H9 (cell line): ENCODE data around the gene FHIT. TPM values are rescaled to one million over a fixed set of nuclear protein-coding genes. Genes with fewer than 3 reads are reported as not detected.

Experiments
- DNase-seq: peaks from one replicate; pipeline ENCODE4 v3.0.0-alpha.2; 2017
- H2AFZ ChIP-seq: one replicate; pipeline ENCODE4 v1.6.1; 2013; ENCODE audit warnings: mild to moderate bottlenecking, low read length, control low read depth, moderate library complexity
- H2AK5ac ChIP-seq: 2 replicates; pipeline ENCODE4 v1.6.1; 2013; ENCODE audit warnings: low read length, control low read depth, mixed read lengths; ENCODE audit not compliant: insufficient read length
- H2BK120ac ChIP-seq: one replicate; pipeline ENCODE4 v1.6.1; 2013; ENCODE audit warnings: low read depth, mild to moderate bottlenecking, low read length, control low read depth, inconsistent platforms; ENCODE audit not compliant: poor library complexity, severe bottlenecking
- H2BK12ac ChIP-seq: 2 replicates; pipeline ENCODE4 v1.6.1; 2013; ENCODE audit warnings: low read length, control low read depth, mixed read lengths, low read depth; ENCODE audit not compliant: insufficient read length
- H2BK15ac ChIP-seq: 2 replicates; pipeline ENCODE4 v1.6.1; 2013; ENCODE audit warnings: low read depth, low read length, control low read depth
- H2BK20ac ChIP-seq: one replicate; pipeline ENCODE4 v1.6.1; 2013; ENCODE audit warnings: low read depth, mild to moderate bottlenecking, low read length, control low read depth, inconsistent platforms; ENCODE audit not compliant: poor library complexity, severe bottlenecking
- H2BK5ac ChIP-seq: 2 replicates; pipeline ENCODE4 v1.6.1; 2013; ENCODE audit warnings: low read length, control low read depth, mixed read lengths; ENCODE audit not compliant: insufficient read length
- H3K14ac ChIP-seq: 2 replicates; pipeline ENCODE4 v1.6.1; 2013; ENCODE audit warnings: low read length, control low read depth; ENCODE audit not compliant: insufficient read depth
- H3K18ac ChIP-seq: 2 replicates; pipeline ENCODE4 v1.6.1; 2013; ENCODE audit warnings: low read depth, mild to moderate bottlenecking, mixed read lengths, low read length, control low read depth; ENCODE audit not compliant: insufficient read length
- H3K23ac ChIP-seq: 2 replicates; pipeline ENCODE4 v1.6.1; 2013; ENCODE audit warnings: low read length, control low read depth, mixed read lengths, low read depth; ENCODE audit not compliant: insufficient read length
- H3K23me2 ChIP-seq: 2 replicates; pipeline ENCODE4 v1.6.1; 2013; ENCODE audit warnings: low read depth, mild to moderate bottlenecking, mixed read lengths, low read length, control low read depth; ENCODE audit not compliant: insufficient read length, poor library complexity, severe bottlenecking
- H3K27ac ChIP-seq: 2 replicates; pipeline ENCODE4 v1.5.1; 2013; ENCODE audit warnings: low read length, control low read depth, mixed read lengths, low read depth; ENCODE audit not compliant: insufficient read length
- H3K27me3 ChIP-seq: 2 replicates; pipeline ENCODE4 v1.6.1; 2013; ENCODE audit warnings: low read length, control low read depth, inconsistent platforms; ENCODE audit not compliant: insufficient read depth
- H3K4ac ChIP-seq: 2 replicates; pipeline ENCODE4 v1.6.1; 2013; ENCODE audit warnings: low read depth, mild to moderate bottlenecking, control low read depth, inconsistent platforms, low read length, moderate library complexity
- H3K4me1 ChIP-seq: 2 replicates; pipeline ENCODE4 v1.6.1; 2013; ENCODE audit warnings: low read length, control low read depth, inconsistent platforms; ENCODE audit not compliant: insufficient read depth
- H3K4me2 ChIP-seq: 2 replicates; pipeline ENCODE4 v1.6.1; 2013; ENCODE audit warnings: low read length, control low read depth, mixed read lengths; ENCODE audit not compliant: insufficient read length, insufficient read depth
- H3K56ac ChIP-seq: 2 replicates; pipeline ENCODE4 v1.6.1; 2013; ENCODE audit warnings: low read depth, mild to moderate bottlenecking, mixed read lengths, low read length, control low read depth; ENCODE audit not compliant: insufficient read length
- H3K79me1 ChIP-seq: 2 replicates; pipeline ENCODE4 v1.6.1; 2013; ENCODE audit warnings: low read depth, mild to moderate bottlenecking, moderate library complexity, low read length, control low read depth, inconsistent platforms; ENCODE audit not compliant: insufficient read depth, poor library complexity, severe bottlenecking
- H3K79me2 ChIP-seq: 2 replicates; pipeline ENCODE4 v1.6.1; 2013; ENCODE audit warnings: low read length, control low read depth, inconsistent platforms; ENCODE audit not compliant: insufficient read depth
- H3K9ac ChIP-seq: 2 replicates; pipeline ENCODE4 v1.6.1; 2013; ENCODE audit warnings: low read length, control low read depth, mixed read lengths; ENCODE audit not compliant: insufficient read length; ENCODE audit errors: extremely low read depth
- H3K9me3 ChIP-seq: one replicate; pipeline ENCODE4 v1.6.1; 2013; ENCODE audit warnings: low read depth, low read length, inconsistent platforms; ENCODE audit not compliant: control insufficient read depth
- H3T11ph ChIP-seq: one replicate; pipeline ENCODE4 v1.6.1; 2013; ENCODE audit warnings: mild to moderate bottlenecking, low read length, control low read depth, inconsistent platforms
- H4K20me1 ChIP-seq: one replicate; pipeline ENCODE4 v1.6.1; 2013; ENCODE audit not compliant: control insufficient read depth, insufficient read length, insufficient read depth
- H4K5ac ChIP-seq: 2 replicates; pipeline ENCODE4 v1.6.1; 2013; ENCODE audit warnings: low read depth, mild to moderate bottlenecking, mixed read lengths, low read length, control low read depth; ENCODE audit not compliant: insufficient read length
- H4K8ac ChIP-seq: replicated peaks from 2 replicates; pipeline ENCODE4 v1.6.1; 2013; ENCODE audit warnings: low read length, control low read depth, mixed read lengths, low read depth; ENCODE audit not compliant: insufficient read length
- H4K91ac ChIP-seq: 2 replicates; pipeline ENCODE4 v1.6.1; 2013; ENCODE audit warnings: low read depth, mild to moderate bottlenecking, moderate library complexity, mixed read lengths, low read length, control low read depth; ENCODE audit not compliant: insufficient read length
- H3K27ac Mint-ChIP-seq, 3 experiments: 2 replicates in 2 of 3; 3 replicates in 1 of 3; pipeline ENCODE4 v1.8.0; 2020 to 2021; ENCODE audit warnings: mixed read lengths in 3 of 3, mild to moderate bottlenecking in 1 of 3, moderate library complexity in 1 of 3
- H3K27me3 Mint-ChIP-seq: 2 replicates; pipeline ENCODE4 v1.8.0; 2021; ENCODE audit warnings: low read depth, mild to moderate bottlenecking, moderate library complexity, mixed read lengths
- H3K36me3 Mint-ChIP-seq, 3 experiments: 2 replicates in 2 of 3; 3 replicates in 1 of 3; pipeline ENCODE4 v1.8.0; 2020 to 2021; ENCODE audit warnings: low read depth in 3 of 3, mixed read lengths in 3 of 3; ENCODE audit not compliant: insufficient read depth in 1 of 3
- H3K4me1 Mint-ChIP-seq, 2 experiments: 2 replicates each; pipeline ENCODE4 v1.8.0; 2020; ENCODE audit warnings: mixed read lengths in 2 of 2
- H3K4me3 Mint-ChIP-seq, 2 experiments: 2 replicates in 1 of 2; 3 replicates in 1 of 2; pipeline ENCODE4 v1.8.0; 2020 to 2021; ENCODE audit warnings: mild to moderate bottlenecking in 2 of 2, mixed read lengths in 2 of 2, moderate library complexity in 1 of 2
- H3K9me3 Mint-ChIP-seq, 2 experiments: 2 replicates in 1 of 2; 3 replicates in 1 of 2; pipeline ENCODE4 v1.8.0; 2020; ENCODE audit warnings: mild to moderate bottlenecking in 2 of 2, mixed read lengths in 2 of 2, moderate library complexity in 1 of 2
- CTCF ChIP-seq: fragments of 200-600 bp; sonication (generic); conservative IDR thresholded peaks from 3 replicates; pipeline ENCODE4 v1.8.0; 2021; ENCODE audit warnings: antibody characterized with exemption, mild to moderate bottlenecking
- WGBS: extraction: QIAGEN DNeasy Blood & Tissue Kit; methylation state at CpG from one replicate; pipeline ENCODE4 v1.1.7; 2013; ENCODE audit warnings: missing lambda C conversion rate, low lambda C conversion rate, mixed read lengths; ENCODE audit not compliant: insufficient read length; ENCODE audit errors: extremely low coverage; 5-methylcytosine and 5-hydroxymethylcytosine counted together
- total RNA-seq: library from RNA; stranded (reverse); gene quantifications from 2 replicates; pipeline ENCODE4 v1.2.1, GENCODE V29; 2021

The FHIT gene
- total RNA-seq, 1 experiment from 2014 or later, result 3.0 TPM

GRCh38 chr3:60781935-60782334 lies 469.3 kb downstream of the FHIT start:
- no peak overlapping the region for H2AK5ac ChIP-seq
- no peaks in the 10 kb centered on the region for H3K79me2 ChIP-seq
- H3K9me3 ChIP-seq, result peaks cover 27% of the 10 kb centered on the region
- Mint-ChIP-seq H3K9me3 (peaks cover 31 to 43% of the 10 kb centered on the region in 2 experiments), H3K36me3 (peaks cover 19 to 46% (median 39%) of the 10 kb centered on the region in 3 experiments), H3K4me1 (peaks cover 2% of the 10 kb centered on the region in 2 experiments; a peak in 2 of 4 replicates), H3K27ac (no peak overlapping the region), H3K27me3 (no peaks in the 10 kb centered on the region), H3K4me3 (no peak overlapping the region)
- no peak overlapping the region for H4K91ac ChIP-seq
- H3K27ac ChIP-seq, result no peak overlapping the region
- no peak overlapping the region for H2BK20ac ChIP-seq
- no peak overlapping the region for H3K9ac ChIP-seq
- H3K4ac ChIP-seq, result no peak overlapping the region
- H2BK12ac ChIP-seq, result no peak overlapping the region
- H2AFZ ChIP-seq, result no peak overlapping the region
- H4K5ac ChIP-seq, result no peak overlapping the region
- DNase-seq, result no peak
- TF ChIP-seq CTCF, result no peak
- H3K23ac ChIP-seq, result no peak overlapping the region
- H3K4me1 ChIP-seq, result no peaks in the 10 kb centered on the region
- no peak overlapping the region for H2BK5ac ChIP-seq
- H3K4me2 ChIP-seq, result no peak overlapping the region
- no peaks in the 10 kb centered on the region for H3K79me1 ChIP-seq
- no peaks in the 10 kb centered on the region for H3K27me3 ChIP-seq
- H3T11ph ChIP-seq, result no peak overlapping the region
- no peak overlapping the region for H4K8ac ChIP-seq
- no peak overlapping the region for H2BK15ac ChIP-seq
- WGBS, result no CpG with 5 or more reads among the region's 1 CpG
- H2BK120ac ChIP-seq, result no peak overlapping the region
- no peaks in the 10 kb centered on the region for H3K23me2 ChIP-seq
- peaks cover 3% of the 10 kb centered on the region for H4K20me1 ChIP-seq
- H3K14ac ChIP-seq, result no peak overlapping the region
- no peak overlapping the region for H3K18ac ChIP-seq
- H3K56ac ChIP-seq, result no peak overlapping the region
